ENCODE measurements around the gene KRT24.

DNA sequence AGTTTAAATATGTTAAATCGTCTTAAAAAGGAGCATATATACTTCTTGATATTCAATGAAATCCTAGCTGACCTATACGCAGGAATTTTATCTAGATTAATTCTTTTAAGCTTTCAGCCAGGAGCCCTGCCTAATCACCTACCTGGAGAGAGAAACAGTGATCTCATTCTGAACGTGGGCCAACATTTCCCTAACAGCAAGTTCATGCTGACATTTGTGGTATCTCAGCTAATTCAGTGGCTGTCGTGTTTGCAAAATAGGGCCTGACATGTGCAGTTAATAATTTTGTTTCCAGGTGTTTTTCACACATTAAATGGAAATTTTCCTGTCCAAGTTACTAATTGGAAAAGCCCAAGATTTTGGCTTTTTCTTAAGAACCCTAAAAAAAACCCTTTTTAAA lies 17.4 kb downstream of the KRT24 start:
- TF ChIP-seq, protein P1, sequence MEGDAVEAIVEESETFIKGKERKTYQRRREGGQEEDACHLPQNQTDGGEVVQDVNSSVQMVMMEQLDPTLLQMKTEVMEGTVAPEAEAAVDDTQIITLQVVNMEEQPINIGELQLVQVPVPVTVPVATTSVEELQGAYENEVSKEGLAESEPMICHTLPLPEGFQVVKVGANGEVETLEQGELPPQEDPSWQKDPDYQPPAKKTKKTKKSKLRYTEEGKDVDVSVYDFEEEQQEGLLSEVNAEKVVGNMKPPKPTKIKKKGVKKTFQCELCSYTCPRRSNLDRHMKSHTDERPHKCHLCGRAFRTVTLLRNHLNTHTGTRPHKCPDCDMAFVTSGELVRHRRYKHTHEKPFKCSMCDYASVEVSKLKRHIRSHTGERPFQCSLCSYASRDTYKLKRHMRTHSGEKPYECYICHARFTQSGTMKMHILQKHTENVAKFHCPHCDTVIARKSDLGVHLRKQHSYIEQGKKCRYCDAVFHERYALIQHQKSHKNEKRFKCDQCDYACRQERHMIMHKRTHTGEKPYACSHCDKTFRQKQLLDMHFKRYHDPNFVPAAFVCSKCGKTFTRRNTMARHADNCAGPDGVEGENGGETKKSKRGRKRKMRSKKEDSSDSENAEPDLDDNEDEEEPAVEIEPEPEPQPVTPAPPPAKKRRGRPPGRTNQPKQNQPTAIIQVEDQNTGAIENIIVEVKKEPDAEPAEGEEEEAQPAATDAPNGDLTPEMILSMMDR (conservative IDR thresholded peaks at IDR 0.05 in 1 of 2, IDR thresholded peaks at IDR 0.05 in 1 of 2; ENCODE audit: low read depth in 1 of 2, low read length in 2 of 2) = no peak
- TF ChIP-seq EZH2 (IDR thresholded peaks at IDR 0.05; ENCODE audit: low read length, missing control alignments) = no peak

All from fibroblast of lung (primary cell).